Esophagus squamous epithelium (tissue), 5 donors: ENCODE data around the gene TULP3. TPM values are rescaled to one million over a fixed set of nuclear protein-coding genes. Genes with fewer than 3 reads are reported as not detected.

Source experiments
- DNase-seq: peaks from one replicate; lab custom pipeline; 2025; lab: John Stamatoyannopoulos, UW
- H3K27ac ChIP-seq, 4 donors: fragments of 200-600 bp; sonication (generic); one replicate each; pipeline ENCODE4 v1.5.1; 2016 to 2019; ENCODE audit warnings: mild to moderate bottlenecking in 1 of 4
- H3K27me3 ChIP-seq, 4 donors: fragments of 200-600 bp; sonication (generic); 1 replicate in 3 of 4; 2 replicates in 1 of 4; pipeline versions ENCODE4 v1.5.1 to v1.6.0; 2017 to 2021; ENCODE audit warnings: antibody characterized with exemption in 1 of 4
- H3K36me3 ChIP-seq, 3 donors: fragments of 200-600 bp; sonication (generic); one replicate each; pipeline ENCODE4 v1.5.1; 2016 to 2019
- H3K4me1 ChIP-seq, 3 donors: fragments of 200-600 bp; sonication (generic); one replicate each; pipeline ENCODE4 v1.5.1; 2017 to 2019
- H3K4me3 ChIP-seq, 4 donors: fragments of 200-600 bp; sonication (generic); 1 replicate in 3 of 4; 2 replicates in 1 of 4; pipeline ENCODE4 v1.5.1; 2016 to 2019; ENCODE audit warnings: mild to moderate bottlenecking in 2 of 4, moderate library complexity in 1 of 4
- H3K9me3 ChIP-seq, 3 donors: fragments of 200-600 bp; sonication (generic); one replicate each; pipeline ENCODE4 v1.5.1; 2016 to 2019
- POLR2A ChIP-seq, 4 donors: fragments of 450-650 bp; IDR thresholded peaks; one replicate each; pipeline ENCODE4 v1.6.1; 2017; ENCODE audit warnings: antibody characterized with exemption in 4 of 4, mild to moderate bottlenecking in 4 of 4, moderate library complexity in 3 of 4
- WGBS, 2 donors: methylation state at CpG; one replicate each; pipeline ENCODE4 v1.1.5; 2018; 5-methylcytosine and 5-hydroxymethylcytosine counted together
- intact Hi-C: fragments of 100-400 bp; cut with DNase I; formaldehyde crosslinking; loops from one replicate; pipeline ENCODE4 v1.15.0; 2022
- total RNA-seq, 4 donors: library from RNA; depleted of rRNA; stranded (reverse); fragments of >200 nt; gene quantifications; one replicate each; pipeline ENCODE4 v1.1.0, GENCODE V29; 2016
- TF ChIP-seq, protein P1 (sequence below), 6 experiments: fragments of 450-650 bp in 4 of 6; fragments of 200-600 bp in 2 of 6; sonication (generic) in 2 of 6; IDR thresholded peaks; one replicate each; pipeline ENCODE4 v1.5.1; 2016 to 2019; ENCODE audit warnings: antibody characterized with exemption in 6 of 6, mild to moderate bottlenecking in 4 of 6, moderate library complexity in 4 of 6
- donor health status: DM: yes; HTN: yes; CAD: no.

The TULP3 gene
- total RNA-seq, 4 donors from 2014 or later: 13.1 to 26.1 (median 19.8) TPM

DNA sequence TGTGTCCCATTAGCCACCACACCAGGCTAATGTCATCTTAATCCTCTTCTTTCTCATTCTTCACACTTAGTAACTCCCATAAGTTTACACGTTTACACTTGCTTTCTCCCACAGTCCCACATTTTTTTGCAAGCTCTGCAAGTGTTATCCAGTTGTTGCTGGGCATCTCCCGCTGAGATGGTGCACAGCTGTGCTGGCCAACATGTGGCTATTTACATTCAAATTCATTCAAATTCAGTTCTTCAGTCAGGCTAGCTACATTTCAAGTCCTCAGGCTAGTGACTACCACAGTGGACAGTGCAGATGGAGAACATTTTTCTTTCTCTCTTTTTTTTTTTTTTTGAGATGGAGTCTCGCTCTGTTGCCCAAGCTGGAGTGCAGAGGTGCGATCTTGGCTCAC, 58.7 kb downstream of the TULP3 start:
- no peak for TF ChIP-seq POLR2A (IDR thresholded peaks at IDR 0.05)
- TF ChIP-seq, protein P1, sequence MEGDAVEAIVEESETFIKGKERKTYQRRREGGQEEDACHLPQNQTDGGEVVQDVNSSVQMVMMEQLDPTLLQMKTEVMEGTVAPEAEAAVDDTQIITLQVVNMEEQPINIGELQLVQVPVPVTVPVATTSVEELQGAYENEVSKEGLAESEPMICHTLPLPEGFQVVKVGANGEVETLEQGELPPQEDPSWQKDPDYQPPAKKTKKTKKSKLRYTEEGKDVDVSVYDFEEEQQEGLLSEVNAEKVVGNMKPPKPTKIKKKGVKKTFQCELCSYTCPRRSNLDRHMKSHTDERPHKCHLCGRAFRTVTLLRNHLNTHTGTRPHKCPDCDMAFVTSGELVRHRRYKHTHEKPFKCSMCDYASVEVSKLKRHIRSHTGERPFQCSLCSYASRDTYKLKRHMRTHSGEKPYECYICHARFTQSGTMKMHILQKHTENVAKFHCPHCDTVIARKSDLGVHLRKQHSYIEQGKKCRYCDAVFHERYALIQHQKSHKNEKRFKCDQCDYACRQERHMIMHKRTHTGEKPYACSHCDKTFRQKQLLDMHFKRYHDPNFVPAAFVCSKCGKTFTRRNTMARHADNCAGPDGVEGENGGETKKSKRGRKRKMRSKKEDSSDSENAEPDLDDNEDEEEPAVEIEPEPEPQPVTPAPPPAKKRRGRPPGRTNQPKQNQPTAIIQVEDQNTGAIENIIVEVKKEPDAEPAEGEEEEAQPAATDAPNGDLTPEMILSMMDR (IDR thresholded peaks at IDR 0.05): no peak
- no peaks in the 10 kb centered on the region for H3K36me3 ChIP-seq
- whole genome bisulfite sequencing, 2 donors: 52 to 59% methylated on average over 2 to 4 of the region's 4 CpGs
- intact Hi-C loops: loop anchor here (10.0 kb wide), 1 partner anchor 65 kb away; no protein-coding TSS in a partner anchor
- no peaks in the 10 kb centered on the region for H3K27me3 ChIP-seq
- H3K4me3 ChIP-seq: no peak overlapping the region
- peaks cover 0 to 7% (median 0%) of the 10 kb centered on the region in 3 donors for H3K4me1 ChIP-seq
- no peak for DNase-seq
- H3K9me3 ChIP-seq: no peaks in the 10 kb centered on the region
- no peak overlapping the region for H3K27ac ChIP-seq

DNA sequence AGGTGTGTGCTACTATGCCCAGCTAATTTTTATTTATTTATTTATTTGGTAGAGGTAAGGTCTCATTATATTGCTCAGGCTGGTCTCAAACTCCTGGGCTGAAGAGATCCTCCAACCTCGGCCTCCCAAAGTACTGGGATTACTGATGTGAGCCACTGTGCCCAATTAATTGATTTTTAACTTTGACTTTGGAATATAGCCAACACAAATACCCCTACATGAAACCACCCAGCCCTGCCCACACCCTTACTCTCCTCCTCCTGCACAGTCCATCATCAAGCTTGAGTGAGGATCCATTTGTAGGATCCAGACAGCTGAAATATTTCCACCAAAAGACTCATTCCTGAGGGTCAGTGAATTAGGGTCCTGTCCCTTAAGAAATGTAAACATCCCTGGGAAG, 65.2 kb downstream of the TULP3 start:
- intact Hi-C loops: no loop called here
- 83 to 100% methylated on average over 1 of the region's 1 CpG for WGBS, 2 donors
- Histone ChIP-seq H3K4me3 (no peak overlapping the region), H3K4me1 (peaks cover 12 to 31% (median 22%) of the 10 kb centered on the region in 3 donors), H3K9me3 (no peaks in the 10 kb centered on the region), H3K27me3 (peaks cover 0 to 19% (median 0%) of the 10 kb centered on the region in 4 donors), H3K36me3 (no peaks in the 10 kb centered on the region), H3K27ac (no peak overlapping the region)
- no peak for DNase-seq
- no peak for TF ChIP-seq POLR2A (IDR thresholded peaks at IDR 0.05)
- TF ChIP-seq, protein P1 (IDR thresholded peaks at IDR 0.05): no peak

DNA sequence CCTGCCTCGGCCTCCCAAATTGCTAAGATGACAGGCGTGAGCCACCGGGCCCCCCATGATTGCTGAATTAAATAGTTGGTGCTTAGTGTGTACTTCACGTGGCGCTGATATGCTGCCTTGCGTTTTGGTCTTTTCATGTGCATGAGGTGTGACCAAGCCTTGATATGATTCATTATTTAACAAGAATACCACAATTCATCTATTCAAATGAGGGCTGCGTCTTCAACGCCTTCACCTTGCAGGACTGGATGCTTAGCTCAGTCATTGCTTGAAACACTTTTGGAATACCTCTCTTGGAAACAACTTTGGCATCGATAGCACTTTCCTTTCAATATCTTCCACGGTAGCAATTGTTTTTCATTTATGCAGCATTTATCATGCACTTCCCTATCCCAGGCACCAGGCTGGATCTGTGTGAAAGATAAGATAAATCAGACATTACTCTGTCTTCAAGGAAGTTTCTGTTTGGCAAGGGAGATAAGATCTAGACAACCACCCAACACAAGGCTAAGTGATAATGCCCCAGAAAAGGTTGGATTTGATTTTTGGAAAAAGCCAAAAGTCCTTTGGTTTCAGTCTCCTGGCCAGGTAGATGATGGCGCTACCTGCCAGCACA, 67.2 kb downstream of the TULP3 start:
- Histone ChIP-seq H3K27ac (peak overlapping the region; percentile 84 to 96 (median 86)), H3K4me3 (peak overlapping the region; percentile 53 to 81 (median 63)), H3K36me3 (no peaks in the 10 kb centered on the region), H3K9me3 (no peaks in the 10 kb centered on the region), H3K4me1 (peaks cover 20 to 41% (median 26%) of the 10 kb centered on the region in 3 donors), H3K27me3 (peaks cover 0 to 31% (median 0%) of the 10 kb centered on the region in 4 donors)
- WGBS, 2 donors: 46 to 53% methylated on average over 10 to 11 of the region's 11 CpGs
- intact Hi-C loops: no loop called here
- TF ChIP-seq POLR2A (IDR thresholded peaks at IDR 0.05): no peak
- TF ChIP-seq, protein P1 (IDR thresholded peaks at IDR 0.05): no peak
- no peak for DNase-seq

DNA sequence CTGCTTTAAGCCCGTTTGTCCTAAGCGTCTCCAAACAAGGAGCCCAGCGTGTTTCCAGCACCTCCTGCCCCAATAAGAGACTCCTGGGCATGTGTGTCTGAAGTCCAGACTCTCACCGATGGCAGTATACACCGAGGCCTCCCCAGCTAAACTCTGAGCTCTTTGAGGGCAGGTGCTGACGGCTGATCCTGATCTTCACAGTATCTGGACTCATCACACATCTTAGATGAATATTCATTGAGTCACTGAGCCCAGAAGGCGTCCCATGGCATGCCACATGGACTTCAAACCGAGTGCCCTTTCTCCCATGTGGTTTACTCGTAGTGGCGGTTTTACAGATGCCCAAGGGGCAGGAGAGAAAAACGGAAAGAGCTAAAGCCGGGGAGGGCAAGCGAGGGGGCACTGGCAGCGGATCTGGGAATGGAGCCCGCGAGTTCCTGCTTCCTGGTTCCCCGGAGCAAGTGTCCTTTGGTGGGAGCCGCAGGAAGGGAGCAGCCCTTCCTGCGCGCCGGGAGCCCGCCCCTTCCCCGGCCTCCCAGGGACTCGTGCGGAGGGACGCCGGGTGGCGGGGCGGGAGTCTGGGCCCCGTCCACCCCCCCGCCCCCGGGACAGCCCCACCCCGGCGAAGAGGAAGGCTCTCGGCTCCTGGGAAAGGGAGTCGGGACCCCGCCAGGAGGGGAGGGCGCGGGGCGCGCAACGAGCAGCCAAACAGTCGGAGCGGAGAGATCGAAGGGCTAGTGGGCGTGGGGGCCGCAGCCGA, 67.9 kb downstream of the TULP3 start:
- no peaks in the 10 kb centered on the region for H3K36me3 ChIP-seq
- peak overlapping the region; percentile 53 to 81 (median 63) for H3K4me3 ChIP-seq
- H3K4me1 ChIP-seq: peaks cover 20 to 46% (median 26%) of the 10 kb centered on the region in 3 donors
- H3K9me3 ChIP-seq: no peaks in the 10 kb centered on the region
- TF ChIP-seq POLR2A (IDR thresholded peaks at IDR 0.05): no peak
- TF ChIP-seq, protein P1 (IDR thresholded peaks at IDR 0.05): no peak
- no peak for DNase-seq
- intact Hi-C loops: no loop called here
- peak overlapping the region; percentile 84 to 96 (median 86) for H3K27ac ChIP-seq
- H3K27me3 ChIP-seq: peaks cover 0 to 31% (median 0%) of the 10 kb centered on the region in 4 donors
- 0 to 2% methylated on average over 8 to 18 of the region's 48 CpGs for WGBS, 2 donors

DNA sequence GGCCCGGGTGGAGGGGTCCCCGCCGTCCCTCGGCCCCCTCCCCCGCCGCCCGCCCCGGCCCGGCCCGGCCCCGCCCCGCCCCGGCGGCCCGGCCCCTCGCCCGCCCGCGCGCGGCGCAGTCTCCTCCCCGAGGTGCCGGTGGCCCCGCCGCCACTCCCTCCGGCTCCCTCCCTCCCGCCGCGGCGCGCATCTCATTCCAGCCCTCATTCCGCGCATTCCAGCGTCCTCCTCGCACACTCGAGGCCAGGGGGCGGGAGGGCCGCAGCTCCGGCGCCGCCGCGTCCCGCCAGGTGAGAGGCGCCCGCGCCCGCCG, 68.5 kb downstream of the TULP3 start, which contains the start of gene TEAD4:
Gene TEAD4, plus strand, starts transcription at position 206 of the 313 bp plus-strand sequence.
- DNase-seq: no peak
- H3K27ac ChIP-seq: peak within 1 kb of the TSS; percentile 84 to 96 (median 86)
- TF ChIP-seq, protein P1 (IDR thresholded peaks at IDR 0.05): no peak
- TF ChIP-seq POLR2A (IDR thresholded peaks at IDR 0.05): no peak
- H3K4me1 ChIP-seq: peaks cover 20 to 52% (median 26%) of the 10 kb centered on the region in 3 donors
- intact Hi-C loops: no loop called here
- no peaks in the 10 kb centered on the region for H3K9me3 ChIP-seq
- WGBS, 2 donors: no CpG with 5 or more reads among the region's 50 CpGs
- no peaks in the 10 kb centered on the region for H3K36me3 ChIP-seq
- peaks cover 0 to 31% (median 0%) of the 10 kb centered on the region in 4 donors for H3K27me3 ChIP-seq
- H3K4me3 ChIP-seq: peak within 1 kb of the TSS; percentile 53 to 81 (median 63)
